ENCODE measurements around the gene CD1B. TPM values are rescaled to one million over a fixed set of nuclear protein-coding genes. Genes with fewer than 3 reads are reported as not detected.
"Not testable (repeated sequence)": the region's sequence is repeated elsewhere in the genome, so short reads cannot be mapped to it uniquely, and the experiment has no call there.

Gene CD1B
- total and polyA plus RNA-seq, 4 donors, result 0.02 to 0.30 TPM; not detected in 2

- no peak for ATAC-seq (ENCODE audit: insufficient read depth, low FRiP score)
- 39 to 42% methylated on average over 6 of the region's 6 CpGs for WGBS, 2 donors
Measured at GRCh38 chr1:158353303-158354075, 22.2 kb upstream of the CD1B start, which contains the start of gene CD1E. TSS of gene CD1E (plus strand) at chr1:158353894. CDS start at chr1:158353989, 95 bp downstream.

GRCh38 chr1:158348946-158349345 is 17.6 kb upstream of the CD1B start:
- 94 to 98% methylated on average over 24 of the region's 24 CpGs for WGBS, 2 donors
- not testable (repeated sequence) for H3K4me3 ChIP-seq; H3K9ac ChIP-seq (ENCODE audit: insufficient read depth in 1 of 2, low read length in 2 of 2)

More at GRCh38 chr1:158353303-158354075, 22.2 kb upstream of the CD1B start, which contains the start of gene CD1E:
- H3K4me3 ChIP-seq, result no peak within 1 kb of the TSS
- no peak for DNase-seq
- H3K9me3 ChIP-seq (ENCODE audit: control insufficient read depth in 4 of 4, insufficient read depth in 3 of 4, low read length in 3 of 4), result no peaks in the 10 kb centered on the region
- no peak for TF ChIP-seq CTCF (IDR thresholded peaks at IDR 0.05; ENCODE audit: control extremely low read depth, extremely low read depth)
- no peak within 1 kb of the TSS for H3K9ac ChIP-seq (ENCODE audit: insufficient read depth in 1 of 2, low read length in 2 of 2)
- H3K27ac ChIP-seq (ENCODE audit: low read depth in 1 of 2, low read length in 1 of 2), result no peak within 1 kb of the TSS
- no peaks in the 10 kb centered on the region for H3K36me3 ChIP-seq (ENCODE audit: control insufficient read depth in 4 of 4, insufficient read depth in 4 of 4, low read length in 4 of 4)
- no peaks in the 10 kb centered on the region for H3K4me1 ChIP-seq (ENCODE audit: control insufficient read depth in 5 of 5, insufficient read depth in 5 of 5, low read length in 5 of 5)
- peaks cover 0 to 3% (median 0%) of the 10 kb centered on the region in 3 donors for H3K27me3 ChIP-seq (ENCODE audit: control insufficient read depth in 3 of 3, insufficient read depth in 3 of 3, low read length in 2 of 3)

GRCh38 chr1:158336413-158336812 is 5.1 kb upstream of the CD1B start:
- H3K9ac ChIP-seq (ENCODE audit: insufficient read depth in 1 of 2, low read length in 2 of 2), result not testable (repeated sequence)

More at GRCh38 chr1:158348946-158349345, 17.6 kb upstream of the CD1B start:
- not testable (repeated sequence) for H3K27ac ChIP-seq (ENCODE audit: low read depth in 1 of 2, low read length in 1 of 2); H3K4me1 ChIP-seq (ENCODE audit: control insufficient read depth in 5 of 5, insufficient read depth in 5 of 5, low read length in 5 of 5); H3K9me3 ChIP-seq (ENCODE audit: control insufficient read depth in 4 of 4, insufficient read depth in 3 of 4, low read length in 3 of 4); H3K27me3 ChIP-seq (ENCODE audit: control insufficient read depth in 3 of 3, insufficient read depth in 3 of 3, low read length in 2 of 3); H3K36me3 ChIP-seq (ENCODE audit: control insufficient read depth in 4 of 4, insufficient read depth in 4 of 4, low read length in 4 of 4); ATAC-seq (ENCODE audit: insufficient read depth, low FRiP score); DNase-seq

GRCh38 chr1:158335213-158335532 is 3.8 kb upstream of the CD1B start:
- DNase-seq, result no peak
- no peak for ATAC-seq (ENCODE audit: insufficient read depth, low FRiP score)
- TF ChIP-seq CTCF (IDR thresholded peaks at IDR 0.05; ENCODE audit: control extremely low read depth, extremely low read depth), result no peak

More at GRCh38 chr1:158336413-158336812, 5.1 kb upstream of the CD1B start:
- not testable (repeated sequence) for ATAC-seq (ENCODE audit: insufficient read depth, low FRiP score); DNase-seq; H3K27ac ChIP-seq (ENCODE audit: low read depth in 1 of 2, low read length in 1 of 2); H3K4me1 ChIP-seq (ENCODE audit: control insufficient read depth in 5 of 5, insufficient read depth in 5 of 5, low read length in 5 of 5); H3K36me3 ChIP-seq (ENCODE audit: control insufficient read depth in 4 of 4, insufficient read depth in 4 of 4, low read length in 4 of 4); H3K9me3 ChIP-seq (ENCODE audit: control insufficient read depth in 4 of 4, insufficient read depth in 3 of 4, low read length in 3 of 4); H3K27me3 ChIP-seq (ENCODE audit: control insufficient read depth in 3 of 3, insufficient read depth in 3 of 3, low read length in 2 of 3); H3K4me3 ChIP-seq
- 68 to 73% methylated on average over 7 of the region's 7 CpGs for WGBS, 2 donors

More at GRCh38 chr1:158335213-158335532, 3.8 kb upstream of the CD1B start:
- Histone ChIP-seq H3K36me3 (ENCODE audit: control insufficient read depth in 4 of 4, insufficient read depth in 4 of 4, low read length in 4 of 4) (no peaks in the 10 kb centered on the region), H3K27me3 (ENCODE audit: control insufficient read depth in 3 of 3, insufficient read depth in 3 of 3, low read length in 2 of 3) (no peaks in the 10 kb centered on the region), H3K4me1 (ENCODE audit: control insufficient read depth in 5 of 5, insufficient read depth in 5 of 5, low read length in 5 of 5) (peaks cover 0 to 8% (median 0%) of the 10 kb centered on the region in 5 donors), H3K9ac (ENCODE audit: insufficient read depth in 1 of 2, low read length in 2 of 2) (no peak overlapping the region), H3K4me3 (no peak overlapping the region), H3K27ac (ENCODE audit: low read depth in 1 of 2, low read length in 1 of 2) (no peak overlapping the region), H3K9me3 (ENCODE audit: control insufficient read depth in 4 of 4, insufficient read depth in 3 of 4, low read length in 3 of 4) (no peaks in the 10 kb centered on the region)

All from lung (tissue), 12 donors.